Fibroblast of lung (primary cell): ENCODE data around the gene MEIS2.

Experiments used
- CTCF ChIP-seq, 2 donors: IDR thresholded peaks in 1 of 2; conservative IDR thresholded peaks in 1 of 2; 1 replicate in 1 of 2; 2 replicates in 1 of 2; pipeline ENCODE4 v1.5.1; 2011 to 2012; ENCODE audit warnings: low read length in 2 of 2, control low read depth in 1 of 2, inconsistent platforms in 1 of 2, low read depth in 1 of 2, mild to moderate bottlenecking in 1 of 2
- EZH2 ChIP-seq: IDR thresholded peaks from 2 replicates; pipeline ENCODE4 v1.5.1; 2012; ENCODE audit warnings: low read length, control low read depth, mild to moderate bottlenecking; ENCODE audit errors: missing control alignments

DNA sequence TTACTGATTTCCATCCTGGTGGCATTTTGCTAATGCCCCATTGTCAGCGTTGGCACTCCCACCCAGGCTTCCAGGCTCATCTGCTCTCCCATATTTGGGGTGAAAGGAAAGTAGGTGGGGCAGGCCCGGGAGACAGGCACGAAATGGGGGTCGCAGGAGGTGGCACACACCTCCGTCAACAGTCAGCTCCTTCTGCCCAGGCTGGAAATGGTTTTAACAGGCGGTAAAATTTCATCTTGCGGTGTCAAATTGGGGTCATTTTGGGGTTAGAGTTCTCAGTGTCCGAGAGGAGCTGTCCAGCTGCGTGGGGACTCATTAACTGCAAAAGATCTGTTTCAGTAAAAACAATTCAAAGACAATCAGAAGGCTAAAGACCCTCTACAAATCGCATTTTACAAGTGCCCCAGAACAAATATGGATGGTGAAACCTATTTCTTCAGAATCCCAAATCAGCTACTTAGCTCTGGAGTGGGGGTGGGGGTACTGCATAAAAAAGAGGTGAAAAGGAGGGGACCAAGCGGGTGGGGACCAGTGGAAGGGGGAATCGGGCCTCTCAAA, 4.2 kb upstream of the MEIS2 start:
- no peak for TF ChIP-seq EZH2
- no peak for TF ChIP-seq CTCF (conservative IDR thresholded peaks at IDR 0.05 in 1 of 2, IDR thresholded peaks at IDR 0.05 in 1 of 2; ENCODE audit: low read depth in 1 of 2, low read length in 2 of 2)
